HG03469 (cell line): ENCODE data around the gene NME4.
"Not testable (repeated sequence)": the region's sequence is repeated elsewhere in the genome, so short reads cannot be mapped to it uniquely, and the experiment has no call there.

ENCODE experiments used
- ATAC-seq: cut with Tn5 transposase; IDR thresholded peaks from one replicate; pipeline ENCODE4 v1.9.1; 2021; ENCODE audit warnings: mild to moderate bottlenecking, moderate library complexity, moderate number of reproducible peaks; ENCODE audit not compliant: unreplicated experiment

Gene NME4

GRCh38 chr16:397135-397661, at the start of gene NME4:
TSS of gene NME4 (plus strand) at chr16:397199. CDS start at chr16:397223, 24 bp downstream.
- ATAC-seq, result no peak

GRCh38 chr16:347203-347602, 49.8 kb upstream of the NME4 start:
- no peak for ATAC-seq

- ATAC-seq, result not testable (repeated sequence)
Observed at GRCh38 chr16:348495-348894, 48.5 kb upstream of the NME4 start.

- no peak for ATAC-seq
Observed at GRCh38 chr16:349211-349610, 47.8 kb upstream of the NME4 start.

GRCh38 chr16:350203-350602, 46.8 kb upstream of the NME4 start:
- ATAC-seq, result no peak

- no peak for ATAC-seq
Observed at GRCh38 chr16:351804-352520, 45.0 kb upstream of the NME4 start.

GRCh38 chr16:352547-353403, 44.2 kb upstream of the NME4 start, which contains the start of gene AXIN1:
TSS of gene AXIN1 (minus strand) at chr16:352723. CDS start at chr16:347025, 5,698 bp downstream.
- no peak for ATAC-seq

- ATAC-seq, result no peak
Observed at GRCh38 chr16:353404-354290, 43.4 kb upstream of the NME4 start.

- no peak for ATAC-seq
Observed at GRCh38 chr16:354291-354881, 42.6 kb upstream of the NME4 start.

GRCh38 chr16:354971-355461, 42.0 kb upstream of the NME4 start:
- no peak for ATAC-seq

GRCh38 chr16:356741-357140, 40.3 kb upstream of the NME4 start:
- no peak for ATAC-seq

GRCh38 chr16:359067-359763, 37.8 kb upstream of the NME4 start:
- ATAC-seq, result no peak

GRCh38 chr16:359871-360697, 36.9 kb upstream of the NME4 start:
- ATAC-seq, result no peak

- ATAC-seq, result no peak
Observed at GRCh38 chr16:360698-361336, 36.2 kb upstream of the NME4 start.

- no peak for ATAC-seq
Observed at GRCh38 chr16:361341-361871, 35.6 kb upstream of the NME4 start.

GRCh38 chr16:361872-362701, 34.9 kb upstream of the NME4 start:
- ATAC-seq, result no peak

GRCh38 chr16:362702-362999, 34.3 kb upstream of the NME4 start:
- ATAC-seq, result not testable (repeated sequence)
